Dermis microvascular lymphatic vessel endothelial cell (primary cell): ENCODE results near the gene RFK. TPM values are rescaled to one million over a fixed set of nuclear protein-coding genes. Genes with fewer than 3 reads are reported as not detected.

Experiments used
- DNase-seq, 2 donors: peaks; one replicate each; pipeline versions ENCODE4 v3.0.0 to v3.0.0-alpha.2; 2010; ENCODE audit warnings: low read depth in 2 of 2
- total RNA-seq: library from RNA; depleted of rRNA; stranded (reverse); fragments of >200 nt; gene quantifications from 2 replicates; pipeline ENCODE4 v1.2.1, GENCODE V29; 2014

RFK gene
- total RNA-seq, 1 donor from 2014 or later = 38.3 TPM

GRCh38 chr9:76412638-76413037 lies 18.4 kb upstream of the RFK start:
- no peak for DNase-seq

- DNase-seq = no peak
Observed at GRCh38 chr9:76405868-76406267, 11.6 kb upstream of the RFK start.

- DNase-seq = no peak
Observed at GRCh38 chr9:76405340-76405739, 11.1 kb upstream of the RFK start.

GRCh38 chr9:76404401-76404800 lies 10.2 kb upstream of the RFK start:
- no peak for DNase-seq

- DNase-seq = peak; percentile 71 to 81
Observed at GRCh38 chr9:76403352-76403751, 9.1 kb upstream of the RFK start.

- no peak for DNase-seq
Observed at GRCh38 chr9:76401580-76402354, 7.5 kb upstream of the RFK start.

GRCh38 chr9:76401176-76401575 lies 7.0 kb upstream of the RFK start:
- DNase-seq = no peak

- DNase-seq = no peak
Observed at GRCh38 chr9:76400534-76401096, 6.4 kb upstream of the RFK start.

- DNase-seq = no peak
Observed at GRCh38 chr9:76399856-76400255, 5.6 kb upstream of the RFK start.

- DNase-seq = no peak
Observed at GRCh38 chr9:76396597-76396996, 2.4 kb upstream of the RFK start.

GRCh38 chr9:76396144-76396543 lies 1.9 kb upstream of the RFK start:
- no peak for DNase-seq

- no peak for DNase-seq
Observed at GRCh38 chr9:76395381-76395780, 1.2 kb upstream of the RFK start.

- peak; percentile 63 to 68 for DNase-seq
Observed at GRCh38 chr9:76394960-76395252, 680 bp upstream of the RFK start.

GRCh38 chr9:76390656-76391055 lies 3.6 kb downstream of the RFK start:
- peak; percentile 38 to 60 for DNase-seq

GRCh38 chr9:76379494-76379893 lies 14.7 kb downstream of the RFK start:
- peak in 1 of 2 donors; percentile 52 for DNase-seq

- DNase-seq = no peak
Observed at GRCh38 chr9:76378367-76379073, 15.7 kb downstream of the RFK start.

- DNase-seq = no peak
Observed at GRCh38 chr9:76377791-76378190, 16.4 kb downstream of the RFK start.

- peak; percentile 80 to 96 for DNase-seq
Observed at GRCh38 chr9:76374783-76375559, 19.3 kb downstream of the RFK start.

- no peak for DNase-seq
Observed at GRCh38 chr9:76373784-76374474, 20.3 kb downstream of the RFK start.

GRCh38 chr9:76373173-76373783 lies 20.9 kb downstream of the RFK start:
- DNase-seq = peak in 1 of 2 donors; percentile 22

GRCh38 chr9:76372336-76372735 lies 21.9 kb downstream of the RFK start:
- no peak for DNase-seq
